T-helper 1 cell treated with Interleukin-12 subunit alpha and Interleukin-12 subunit beta and Interleukin-4 antibody, amounts not matched to agents 30 μg/mL and 1 μg/mL, for 36 hours (primary cell): ENCODE measurements around the gene KDM3B.

Experiments used
- H3K27ac Mint-ChIP-seq: one replicate; pipeline ENCODE4 v1.8.0; 2021; ENCODE audit warnings: mild to moderate bottlenecking, mixed read lengths
- H3K27me3 Mint-ChIP-seq: one replicate; pipeline ENCODE4 v1.8.0; 2021; ENCODE audit warnings: low read depth, mixed read lengths
- H3K36me3 Mint-ChIP-seq: one replicate; pipeline ENCODE4 v1.8.0; 2021; ENCODE audit warnings: low read depth, mixed read lengths
- H3K4me1 Mint-ChIP-seq: one replicate; pipeline ENCODE4 v1.8.0; 2021; ENCODE audit warnings: low read depth, mixed read lengths
- H3K4me3 Mint-ChIP-seq: one replicate; pipeline ENCODE4 v1.8.0; 2021; ENCODE audit warnings: mild to moderate bottlenecking, moderate library complexity, mixed read lengths
- H3K9me3 Mint-ChIP-seq: one replicate; pipeline ENCODE4 v1.8.0; 2021; ENCODE audit warnings: mixed read lengths

The KDM3B gene

GRCh38 chr5:138459311-138459933 lies 106.9 kb downstream of the KDM3B start:
- Mint-ChIP-seq H3K9me3 (no peaks in the 10 kb centered on the region), H3K36me3 (peaks cover 3% of the 10 kb centered on the region), H3K4me1 (peaks cover 23% of the 10 kb centered on the region), H3K4me3 (peak overlapping the region; percentile 59), H3K27me3 (no peaks in the 10 kb centered on the region), H3K27ac (peak overlapping the region; percentile 98)

- H3K36me3 Mint-ChIP-seq: peaks cover 3% of the 10 kb centered on the region
- peak overlapping the region; percentile 50 for H3K27ac Mint-ChIP-seq
- H3K9me3 Mint-ChIP-seq: no peaks in the 10 kb centered on the region
- no peaks in the 10 kb centered on the region for H3K27me3 Mint-ChIP-seq
- H3K4me3 Mint-ChIP-seq: no peak overlapping the region
- peaks cover 23% of the 10 kb centered on the region for H3K4me1 Mint-ChIP-seq
Observed at GRCh38 chr5:138460032-138460693, 107.7 kb downstream of the KDM3B start.

- peaks cover 2% of the 10 kb centered on the region for H3K27me3 Mint-ChIP-seq
- H3K27ac Mint-ChIP-seq: peak overlapping the region; percentile 9
- peaks cover 24% of the 10 kb centered on the region for H3K4me1 Mint-ChIP-seq
- no peaks in the 10 kb centered on the region for H3K9me3 Mint-ChIP-seq
- H3K4me3 Mint-ChIP-seq: no peak overlapping the region
- peaks cover 4% of the 10 kb centered on the region for H3K36me3 Mint-ChIP-seq
Observed at GRCh38 chr5:138461343-138462125, 109.0 kb downstream of the KDM3B start.

GRCh38 chr5:138463419-138464007 lies 111.0 kb downstream of the KDM3B start:
- H3K9me3 Mint-ChIP-seq: no peaks in the 10 kb centered on the region
- peaks cover 22% of the 10 kb centered on the region for H3K36me3 Mint-ChIP-seq
- H3K27me3 Mint-ChIP-seq: peaks cover 21% of the 10 kb centered on the region
- H3K4me1 Mint-ChIP-seq: peaks cover 34% of the 10 kb centered on the region
- peak overlapping the region; percentile 91 for H3K27ac Mint-ChIP-seq
- H3K4me3 Mint-ChIP-seq: peak overlapping the region; percentile 86

GRCh38 chr5:138464008-138464387 lies 111.5 kb downstream of the KDM3B start:
- H3K36me3 Mint-ChIP-seq: peaks cover 22% of the 10 kb centered on the region
- H3K27ac Mint-ChIP-seq: peak overlapping the region; percentile 91
- peaks cover 21% of the 10 kb centered on the region for H3K27me3 Mint-ChIP-seq
- peak overlapping the region; percentile 86 for H3K4me3 Mint-ChIP-seq
- peaks cover 29% of the 10 kb centered on the region for H3K4me1 Mint-ChIP-seq
- no peaks in the 10 kb centered on the region for H3K9me3 Mint-ChIP-seq

- peak overlapping the region; percentile 86 for H3K4me3 Mint-ChIP-seq
- peak overlapping the region; percentile 91 for H3K27ac Mint-ChIP-seq
- H3K27me3 Mint-ChIP-seq: peaks cover 21% of the 10 kb centered on the region
- no peaks in the 10 kb centered on the region for H3K9me3 Mint-ChIP-seq
- peaks cover 19% of the 10 kb centered on the region for H3K36me3 Mint-ChIP-seq
- peaks cover 23% of the 10 kb centered on the region for H3K4me1 Mint-ChIP-seq
Observed at GRCh38 chr5:138464388-138465260, 112.1 kb downstream of the KDM3B start.

- peak within 1 kb of the TSS; percentile 86 for H3K4me3 Mint-ChIP-seq
- no peaks in the 10 kb centered on the region for H3K9me3 Mint-ChIP-seq
- H3K27me3 Mint-ChIP-seq: peaks cover 21% of the 10 kb centered on the region
- H3K27ac Mint-ChIP-seq: peak within 1 kb of the TSS; percentile 91
- H3K4me1 Mint-ChIP-seq: peaks cover 16% of the 10 kb centered on the region
- H3K36me3 Mint-ChIP-seq: peaks cover 19% of the 10 kb centered on the region
Observed at GRCh38 chr5:138465261-138466124, 113.0 kb downstream of the KDM3B start, which contains the start of gene EGR1. TSS of gene EGR1 (plus strand) at chr5:138465479. CDS start at chr5:138465762, 283 bp downstream.

GRCh38 chr5:138466125-138466899 lies 113.8 kb downstream of the KDM3B start:
- Mint-ChIP-seq H3K27me3 (peaks cover 21% of the 10 kb centered on the region), H3K27ac (no peak overlapping the region), H3K9me3 (no peaks in the 10 kb centered on the region), H3K4me3 (peak overlapping the region; percentile 79), H3K4me1 (peaks cover 16% of the 10 kb centered on the region), H3K36me3 (peaks cover 19% of the 10 kb centered on the region)

GRCh38 chr5:138466900-138467710 lies 114.6 kb downstream of the KDM3B start:
- H3K27ac Mint-ChIP-seq: no peak overlapping the region
- peaks cover 16% of the 10 kb centered on the region for H3K4me1 Mint-ChIP-seq
- H3K36me3 Mint-ChIP-seq: peaks cover 19% of the 10 kb centered on the region
- no peaks in the 10 kb centered on the region for H3K9me3 Mint-ChIP-seq
- H3K4me3 Mint-ChIP-seq: peak overlapping the region; percentile 75
- H3K27me3 Mint-ChIP-seq: peaks cover 21% of the 10 kb centered on the region

GRCh38 chr5:138467711-138468132 lies 115.2 kb downstream of the KDM3B start:
- H3K4me1 Mint-ChIP-seq: peaks cover 16% of the 10 kb centered on the region
- H3K27me3 Mint-ChIP-seq: peaks cover 25% of the 10 kb centered on the region
- peak overlapping the region; percentile 59 for H3K27ac Mint-ChIP-seq
- H3K36me3 Mint-ChIP-seq: peaks cover 19% of the 10 kb centered on the region
- H3K9me3 Mint-ChIP-seq: no peaks in the 10 kb centered on the region
- H3K4me3 Mint-ChIP-seq: peak overlapping the region; percentile 75

GRCh38 chr5:138468133-138468965 lies 115.9 kb downstream of the KDM3B start:
- H3K4me3 Mint-ChIP-seq: peak overlapping the region; percentile 48
- H3K27me3 Mint-ChIP-seq: peaks cover 25% of the 10 kb centered on the region
- H3K9me3 Mint-ChIP-seq: no peaks in the 10 kb centered on the region
- H3K27ac Mint-ChIP-seq: no peak overlapping the region
- H3K4me1 Mint-ChIP-seq: peaks cover 16% of the 10 kb centered on the region
- peaks cover 19% of the 10 kb centered on the region for H3K36me3 Mint-ChIP-seq
